ENCODE results near the gene NDUFC2.
A peak's percentile ranks its signal among the peaks of the same experiment; 100 is the strongest.
"Not testable (repeated sequence)": the region's sequence is repeated elsewhere in the genome, so short reads cannot be mapped to it uniquely, and the experiment has no call there.

Gene NDUFC2

DNA sequence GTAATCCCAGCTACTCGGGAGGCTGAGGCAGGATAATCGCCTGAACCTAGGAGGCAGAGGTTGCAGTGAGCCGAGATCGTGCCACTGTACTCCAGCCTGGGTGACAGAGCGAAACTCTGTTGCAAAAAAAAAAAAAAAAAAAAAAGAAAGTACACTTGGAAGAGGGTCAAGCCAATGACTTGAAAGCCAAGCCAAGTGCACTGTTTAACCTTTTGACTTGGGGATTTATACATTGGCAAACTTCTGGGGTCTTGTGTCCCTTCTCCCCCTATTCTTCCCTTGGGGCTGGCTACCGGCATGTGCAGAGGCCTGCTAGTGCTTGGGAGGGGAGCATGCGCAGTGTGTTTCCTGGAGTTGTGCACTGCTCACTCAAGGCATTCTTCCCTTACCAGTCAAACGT, 30.3 kb downstream of the NDUFC2 start:
- no peak overlapping the region for H3K27ac ChIP-seq
- TF ChIP-seq, protein P1, sequence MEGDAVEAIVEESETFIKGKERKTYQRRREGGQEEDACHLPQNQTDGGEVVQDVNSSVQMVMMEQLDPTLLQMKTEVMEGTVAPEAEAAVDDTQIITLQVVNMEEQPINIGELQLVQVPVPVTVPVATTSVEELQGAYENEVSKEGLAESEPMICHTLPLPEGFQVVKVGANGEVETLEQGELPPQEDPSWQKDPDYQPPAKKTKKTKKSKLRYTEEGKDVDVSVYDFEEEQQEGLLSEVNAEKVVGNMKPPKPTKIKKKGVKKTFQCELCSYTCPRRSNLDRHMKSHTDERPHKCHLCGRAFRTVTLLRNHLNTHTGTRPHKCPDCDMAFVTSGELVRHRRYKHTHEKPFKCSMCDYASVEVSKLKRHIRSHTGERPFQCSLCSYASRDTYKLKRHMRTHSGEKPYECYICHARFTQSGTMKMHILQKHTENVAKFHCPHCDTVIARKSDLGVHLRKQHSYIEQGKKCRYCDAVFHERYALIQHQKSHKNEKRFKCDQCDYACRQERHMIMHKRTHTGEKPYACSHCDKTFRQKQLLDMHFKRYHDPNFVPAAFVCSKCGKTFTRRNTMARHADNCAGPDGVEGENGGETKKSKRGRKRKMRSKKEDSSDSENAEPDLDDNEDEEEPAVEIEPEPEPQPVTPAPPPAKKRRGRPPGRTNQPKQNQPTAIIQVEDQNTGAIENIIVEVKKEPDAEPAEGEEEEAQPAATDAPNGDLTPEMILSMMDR (conservative IDR thresholded peaks at IDR 0.05): no peak

DNA sequence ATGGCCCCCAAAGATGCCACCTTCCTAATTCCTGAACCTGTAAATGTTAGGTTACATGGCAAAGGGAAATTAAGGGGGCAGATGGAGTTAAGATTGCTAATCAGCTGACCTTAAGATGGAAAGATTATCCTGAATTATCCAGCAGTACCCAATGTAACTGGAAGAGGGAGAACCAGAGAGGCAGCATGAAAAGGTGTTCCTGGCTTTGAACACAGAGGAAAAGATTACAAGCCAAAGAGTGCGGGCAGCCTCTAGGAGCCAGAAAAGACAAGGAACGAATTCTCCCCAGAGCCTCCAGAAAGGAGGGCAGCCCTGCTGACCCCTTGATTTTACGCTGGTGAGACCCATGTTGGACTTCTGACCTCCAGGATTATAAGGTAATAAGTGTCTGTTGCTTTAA, 31.1 kb downstream of the NDUFC2 start:
- TF ChIP-seq, protein P1 (conservative IDR thresholded peaks at IDR 0.05): no peak
- no peak overlapping the region for H3K27ac ChIP-seq

DNA sequence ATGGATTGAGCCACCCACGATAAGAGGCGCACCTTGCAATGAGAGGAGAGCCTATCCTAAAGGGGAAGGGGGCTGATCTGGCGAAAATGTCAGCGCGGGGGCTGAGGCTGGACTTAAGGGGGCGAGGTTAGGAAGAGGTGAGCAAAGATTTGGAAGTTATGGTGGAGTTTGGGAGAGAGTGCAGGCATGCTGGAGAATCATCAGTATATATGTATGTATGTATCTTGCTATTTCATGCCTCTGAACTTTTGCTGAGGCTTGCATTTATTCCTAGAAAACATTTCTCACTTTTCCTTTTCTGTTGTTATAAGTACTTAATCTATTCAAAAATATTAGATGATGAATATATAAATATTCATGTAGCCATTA, 33.2 kb downstream of the NDUFC2 start:
- H3K27ac ChIP-seq: peak overlapping the region; percentile 82
- TF ChIP-seq, protein P1 (conservative IDR thresholded peaks at IDR 0.05): no peak; the same call in none of the 2 replicates

DNA sequence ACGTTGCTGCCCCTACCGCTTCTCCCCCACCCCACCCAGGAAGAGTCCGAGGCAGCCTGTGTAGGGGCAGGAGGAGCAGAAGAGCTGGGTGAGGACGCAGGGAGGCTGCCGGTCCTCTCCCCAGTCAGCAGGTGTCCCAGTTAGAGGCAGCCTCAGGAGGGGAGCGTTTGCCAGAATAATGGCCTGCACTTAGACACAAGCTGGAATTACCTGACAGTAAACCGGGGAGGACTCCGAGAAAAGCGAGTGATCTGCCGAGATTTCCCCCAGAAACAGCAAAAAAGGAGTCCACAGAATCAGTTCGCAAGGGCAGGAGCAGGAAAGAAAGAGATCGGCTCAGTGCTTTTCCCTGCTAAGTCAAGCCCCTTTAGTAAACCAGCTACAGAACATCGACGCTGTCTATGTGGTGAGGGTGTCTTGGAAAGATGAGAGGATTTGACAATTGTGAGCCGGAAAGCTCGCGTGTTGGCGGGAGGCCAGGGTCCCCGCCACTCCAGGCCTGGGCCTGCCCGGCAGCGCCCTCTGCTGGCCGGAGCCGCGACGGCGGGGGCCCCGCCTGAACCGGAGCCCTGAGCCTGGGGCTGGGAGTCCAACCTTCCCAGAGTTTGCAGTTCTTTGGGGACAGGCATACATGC, 33.7 kb downstream of the NDUFC2 start:
- H3K27ac ChIP-seq: peak overlapping the region; percentile 82
- TF ChIP-seq, protein P1 (conservative IDR thresholded peaks at IDR 0.05): peak; percentile 100

DNA sequence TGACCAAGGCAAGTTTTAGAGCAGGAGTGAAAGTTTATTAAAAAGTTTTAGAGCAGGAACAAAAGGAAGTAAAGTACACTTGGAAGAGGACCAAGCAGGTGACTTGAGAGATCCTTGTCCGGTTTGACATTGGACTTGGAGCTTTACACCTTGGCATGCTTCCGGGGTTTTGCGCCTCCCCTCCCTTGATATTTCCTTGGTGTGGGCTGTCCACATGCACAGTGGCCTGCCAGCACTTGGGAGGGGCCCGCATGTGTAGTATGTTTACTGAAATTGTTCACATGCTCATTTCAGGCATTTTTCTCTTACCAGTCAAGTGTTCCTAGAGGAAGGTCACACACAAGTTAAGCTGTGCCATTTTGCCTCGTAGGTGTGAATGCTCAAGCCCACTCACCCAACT, 35.0 kb downstream of the NDUFC2 start:
- TF ChIP-seq, protein P1 (conservative IDR thresholded peaks at IDR 0.05): no peak
- H3K27ac ChIP-seq: no peak overlapping the region

DNA sequence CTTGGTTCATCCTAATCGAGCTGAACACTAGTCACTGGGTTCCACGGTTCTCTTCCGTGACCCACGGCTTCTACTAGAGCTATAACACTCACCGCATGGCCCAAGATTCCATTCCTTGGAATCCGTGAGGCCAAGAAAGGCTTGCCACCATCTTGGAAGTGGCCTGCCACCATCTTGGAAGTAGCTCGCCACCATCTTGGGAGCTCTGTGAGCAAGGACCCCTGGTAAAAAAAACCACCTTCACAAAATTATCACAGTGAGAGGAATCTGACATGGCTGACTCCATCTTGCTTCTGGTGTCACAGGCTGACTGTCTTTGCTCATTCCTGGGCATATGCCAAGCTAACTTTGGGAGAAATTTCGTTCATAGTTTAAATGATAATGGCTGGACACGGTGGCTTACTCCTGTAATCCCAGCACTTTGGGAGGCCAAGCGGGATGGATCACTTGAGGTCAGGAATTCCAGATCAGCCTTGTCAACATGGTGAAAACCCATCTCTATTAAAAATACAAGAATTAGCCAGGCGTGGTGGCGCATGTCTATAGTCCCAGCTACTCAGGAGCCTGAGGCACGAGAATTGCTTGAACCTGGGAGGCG, 37.7 kb downstream of the NDUFC2 start:
- TF ChIP-seq, protein P1 (conservative IDR thresholded peaks at IDR 0.05): no peak
- no peak overlapping the region for H3K27ac ChIP-seq

DNA sequence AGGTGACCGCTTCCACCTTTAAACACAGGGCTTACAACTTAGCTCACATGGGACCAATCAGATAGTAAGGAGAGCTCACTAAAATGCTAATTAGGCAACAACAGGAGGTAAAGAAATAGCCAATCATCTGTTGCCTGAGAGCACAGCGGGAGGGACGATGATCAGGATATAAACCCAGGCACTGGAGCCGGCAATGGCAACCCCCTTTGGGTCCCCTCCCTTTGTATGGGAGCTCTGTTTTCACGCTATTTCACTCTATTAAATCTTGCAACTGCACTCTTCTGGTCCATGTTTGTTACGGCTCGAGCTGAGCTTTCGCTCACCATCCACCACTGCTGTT, 38.3 kb downstream of the NDUFC2 start:
- H3K27ac ChIP-seq: not testable (repeated sequence)

DNA sequence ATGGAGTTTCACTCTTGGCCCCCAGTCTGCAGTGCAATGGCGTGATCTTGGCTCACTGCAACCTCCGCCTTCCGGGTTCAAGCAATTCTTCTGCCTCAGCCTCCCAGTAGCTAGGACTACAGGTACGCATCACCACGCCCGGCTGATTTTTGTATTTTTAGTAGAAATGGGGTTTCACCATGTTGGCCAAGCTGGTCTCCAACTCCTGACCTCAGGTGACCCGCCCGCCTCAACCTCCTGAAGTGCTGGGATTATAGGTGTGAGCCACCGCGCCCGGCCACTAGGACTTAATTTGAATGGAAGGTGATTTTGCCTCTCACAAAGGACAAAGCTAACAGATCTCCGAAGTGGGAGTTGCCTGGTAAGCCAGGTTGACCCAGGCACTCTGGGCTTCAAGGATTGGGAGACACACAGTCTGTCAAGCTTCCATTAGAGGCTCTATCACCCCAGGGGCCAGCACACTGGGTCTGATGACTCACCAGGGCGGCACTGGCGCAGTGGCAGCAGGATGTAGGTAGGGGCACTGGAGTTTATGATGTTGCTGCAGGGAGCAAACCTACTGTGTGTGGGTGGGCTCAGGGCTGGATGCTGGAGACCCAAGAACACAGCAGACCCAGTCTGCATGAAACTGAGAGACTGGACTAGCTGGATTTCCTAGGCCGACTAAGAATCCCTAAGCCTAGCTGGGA, 38.8 kb downstream of the NDUFC2 start:
- peak overlapping the region; percentile 71 for H3K27ac ChIP-seq
- TF ChIP-seq, protein P1 (conservative IDR thresholded peaks at IDR 0.05): no peak
